Hematopoietic multipotent progenitor cell treated with erythropoietin and hydrocortisone succinate and interleukin-3 and kit ligand, for 17 days (in vitro differentiated cells): ENCODE data around the gene UBE2QL1.

ENCODE experiments used
- DNase-seq: peaks from one replicate; pipeline ENCODE4 v3.0.0-alpha.2; 2015; ENCODE audit warnings: low spot score

The UBE2QL1 gene

GRCh38 chr5:6539060-6539459 lies 90.4 kb downstream of the UBE2QL1 start:
- no peak for DNase-seq

DNA sequence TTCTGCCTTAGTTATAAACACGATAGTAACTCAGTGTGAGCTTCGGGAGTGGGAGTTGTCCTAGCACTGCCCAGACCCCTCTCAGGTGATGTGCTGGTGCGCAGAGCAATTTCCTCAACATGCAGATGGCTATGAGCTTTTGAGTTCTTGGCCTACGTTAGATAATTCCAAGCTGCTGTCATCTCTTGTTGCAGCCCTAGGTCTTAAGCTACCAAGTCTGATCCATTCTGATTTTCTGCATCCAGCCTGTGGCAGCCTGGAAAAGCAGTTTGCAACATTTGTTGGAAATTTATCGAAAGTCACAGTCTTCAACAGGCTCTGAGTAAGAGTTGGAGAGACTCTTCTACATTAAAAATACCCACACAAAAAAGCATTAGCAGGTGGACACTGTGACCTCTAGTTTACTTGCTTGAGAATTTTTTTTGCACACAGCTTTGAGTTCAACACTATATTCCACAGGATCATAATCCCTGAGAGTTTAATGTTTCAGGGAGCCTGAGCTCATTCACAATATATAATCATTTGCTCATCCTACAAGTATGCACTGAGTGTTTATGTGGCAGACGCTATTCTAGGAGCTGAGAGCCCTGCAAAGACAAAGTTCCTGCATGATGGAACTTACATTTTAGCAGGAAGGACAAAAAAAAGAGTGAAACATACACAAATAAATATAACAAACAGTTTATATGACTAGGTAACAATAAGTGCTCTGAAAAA lies 91.6 kb downstream of the UBE2QL1 start:
- no peak for DNase-seq

DNA sequence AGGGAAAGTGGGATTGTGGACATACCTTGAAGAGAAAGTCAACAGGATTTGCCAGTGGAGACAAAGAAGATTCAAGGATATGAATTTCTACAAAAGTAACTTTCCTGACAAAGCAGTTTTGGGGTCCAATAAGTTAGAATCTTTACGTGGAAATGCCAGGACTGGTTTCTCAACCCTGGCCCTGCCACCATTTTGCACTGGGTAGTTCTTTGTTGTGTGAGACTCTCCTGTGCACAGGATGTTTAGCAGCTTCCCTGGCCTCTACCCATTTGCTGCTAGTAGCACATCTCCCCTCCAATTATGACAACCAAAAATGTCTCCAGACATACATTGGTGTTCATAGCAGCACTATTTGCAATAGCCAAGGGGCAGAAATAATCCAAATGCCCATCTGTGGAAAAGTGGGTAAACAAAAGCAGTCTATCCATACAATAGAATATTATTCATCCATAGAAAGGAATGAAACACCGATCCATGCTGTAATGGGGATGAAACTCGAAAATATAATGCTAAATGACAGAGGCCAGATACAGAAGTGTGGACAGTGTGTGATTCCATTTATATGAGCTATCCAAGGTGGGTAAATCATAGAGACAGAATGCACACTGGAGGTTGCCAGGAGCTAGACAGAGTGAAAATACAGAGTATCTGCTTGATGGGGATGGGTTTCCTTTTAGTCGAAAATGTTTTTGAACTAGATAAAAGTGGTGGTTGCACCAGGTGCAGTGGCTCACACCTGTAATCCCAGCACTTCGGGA lies 92.8 kb downstream of the UBE2QL1 start:
- DNase-seq, result no peak

DNA sequence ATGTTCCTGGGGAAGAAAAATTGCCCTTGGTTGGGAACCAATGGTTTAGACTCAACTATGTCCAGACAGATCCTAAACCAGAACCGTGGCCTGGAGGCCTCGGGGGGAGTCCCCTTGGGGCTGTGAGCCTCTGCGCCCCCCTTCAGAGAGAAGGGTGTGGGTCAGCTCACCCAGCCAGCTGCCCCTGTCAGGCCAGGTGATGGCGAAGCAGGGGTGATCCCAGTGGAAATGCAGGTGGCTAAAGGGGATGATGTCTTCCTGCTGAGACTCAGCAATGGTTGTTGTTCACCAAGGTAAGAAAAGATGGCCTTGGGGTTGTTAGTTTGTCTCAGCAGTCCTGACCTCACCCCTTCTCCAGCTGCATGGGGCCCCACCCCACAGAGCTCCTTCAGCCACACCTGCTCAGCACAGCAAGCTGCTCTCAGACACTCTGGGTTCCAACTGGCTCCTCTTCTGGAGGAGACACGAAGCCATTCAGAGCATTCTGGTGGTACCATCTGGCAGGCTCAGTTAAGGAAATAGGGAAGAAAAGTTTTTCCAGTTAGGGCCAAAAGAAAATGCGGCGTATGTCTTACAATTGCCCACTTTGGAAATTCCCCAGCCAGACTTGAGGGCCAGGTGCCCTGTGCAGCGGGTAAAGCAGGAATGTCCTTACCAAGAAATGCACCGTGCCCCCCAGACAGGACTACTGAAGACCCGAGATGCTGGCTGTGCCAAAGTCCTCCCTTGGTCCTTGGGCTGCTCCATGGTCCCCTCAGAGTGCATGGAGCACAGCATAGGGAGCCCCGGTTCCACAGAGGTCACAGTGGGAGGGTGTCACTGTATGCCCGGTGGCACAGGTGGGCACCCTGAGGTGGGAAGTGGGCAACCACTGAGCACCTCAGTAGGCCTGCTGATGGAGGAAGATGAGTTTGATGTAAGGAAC lies 94.0 kb downstream of the UBE2QL1 start:
- DNase-seq, result no peak

- no peak for DNase-seq
Measured at GRCh38 chr5:6543346-6543730, 94.7 kb downstream of the UBE2QL1 start.

DNA sequence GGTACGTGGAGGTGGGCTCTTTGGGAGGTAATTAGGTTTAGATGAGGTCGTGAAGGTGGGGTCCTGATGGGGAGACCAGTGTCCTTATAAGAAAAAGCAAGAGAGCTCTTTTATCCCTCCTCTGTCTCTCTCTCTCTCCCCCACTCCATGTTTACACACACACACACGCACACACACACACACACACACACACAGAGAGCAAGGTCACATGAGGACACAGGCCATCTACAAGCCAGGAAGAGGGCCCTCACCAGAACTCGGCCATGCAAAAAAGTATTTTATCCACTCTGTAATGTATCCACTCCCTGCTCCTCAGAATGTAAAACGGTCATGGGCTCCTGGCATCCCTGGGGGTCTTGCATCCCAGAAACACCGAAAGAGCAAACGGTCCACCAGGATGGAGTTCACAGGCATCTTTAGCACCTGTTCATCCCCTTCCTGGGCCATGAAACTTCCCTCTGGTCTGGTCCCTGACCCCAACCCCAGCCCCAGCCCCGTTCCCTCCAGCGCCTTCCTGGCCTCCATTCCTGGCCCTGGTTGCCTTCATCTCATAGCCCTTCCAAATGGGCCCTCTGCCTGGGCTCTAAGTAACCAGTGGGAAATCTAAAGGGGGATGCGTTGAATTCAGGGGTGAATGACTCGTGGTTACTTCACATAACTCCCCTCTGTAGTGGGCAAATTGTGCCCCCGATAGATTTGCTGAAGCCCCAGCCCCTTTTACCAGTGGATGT lies 95.3 kb downstream of the UBE2QL1 start:
- no peak for DNase-seq
